Erythroblast (primary cell): ENCODE data around the gene LAIR2.

ENCODE experiments used
- GATA1 ChIP-seq: IDR thresholded peaks from 2 replicates; pipeline ENCODE4 v1.6.1; 2011; ENCODE audit warnings: low read depth, mild to moderate bottlenecking, control low read depth, low read length, moderate library complexity
- POLR2A ChIP-seq: IDR thresholded peaks from 2 replicates; pipeline ENCODE4 v1.6.1; 2011; ENCODE audit warnings: mild to moderate bottlenecking, low read length

DNA sequence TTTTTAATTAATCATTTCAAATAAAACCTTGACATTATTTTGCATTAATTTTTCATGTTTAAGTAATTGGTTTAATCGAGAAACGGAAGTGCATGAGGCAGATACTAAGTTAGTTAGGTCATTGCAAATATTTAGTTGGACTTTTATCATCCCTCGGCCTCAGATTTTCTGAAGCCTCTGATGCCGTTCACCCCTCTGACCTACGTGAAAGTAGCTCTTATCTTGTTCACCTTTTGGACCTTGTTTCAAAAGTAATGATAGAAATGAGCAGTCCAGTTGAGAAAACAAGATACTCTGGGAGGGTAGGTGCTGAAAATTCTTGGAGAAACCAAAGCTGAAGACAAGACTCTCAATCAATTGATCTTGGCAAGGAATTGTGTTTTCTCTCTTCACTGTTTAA lies 23.0 kb downstream of the LAIR2 start:
- TF ChIP-seq POLR2A = no peak
- no peak for TF ChIP-seq GATA1
